Measurements from ENCODE around the gene JAKMIP2. TPM values are rescaled to one million over a fixed set of nuclear protein-coding genes. Genes with fewer than 3 reads are reported as not detected.

Gene JAKMIP2
- total RNA-seq, 1 experiment from 2014 or later: not detected

DNA sequence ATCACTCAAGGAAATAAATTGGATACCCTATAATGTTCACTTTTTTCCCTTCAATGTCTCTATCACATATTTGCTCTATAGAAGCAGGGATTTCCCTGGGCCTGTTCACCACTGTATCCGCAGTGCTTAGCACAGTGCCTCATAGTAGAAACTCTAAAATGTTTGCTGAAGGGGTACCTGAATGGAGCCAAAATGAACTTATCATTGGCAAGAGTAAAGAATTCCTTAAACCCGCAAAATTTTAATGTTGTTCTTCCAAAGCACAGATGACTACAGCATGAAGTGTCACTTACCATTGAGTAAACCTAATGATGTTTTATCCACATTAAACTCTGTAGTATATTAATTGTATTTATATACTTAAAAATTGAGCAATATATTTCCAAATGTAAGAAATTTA lies 96.1 kb downstream of the JAKMIP2 start:
- ChIA-PET RAD21 (ENCODE audit: low non-redundant PET in 1 of 2, low total read pairs in 2 of 2, uncharacterized antibody in 2 of 2, unreplicated experiment in 2 of 2) (no interaction called here), CTCF (no interaction called here), POLR2A (no interaction called here)
- Histone ChIP-seq H3K9me2 (ENCODE audit: insufficient read depth) (no peaks in the 10 kb centered on the region), H3K36me3 (ENCODE audit: control insufficient read depth in 1 of 2, insufficient read depth in 2 of 2, low read length in 2 of 2) (no peaks in the 10 kb centered on the region), H2AFZ (ENCODE audit: low read depth, low read length, poor library complexity, severe bottlenecking) (no peak overlapping the region), H3K9ac (ENCODE audit: low read length) (no peak overlapping the region), H3K9me3 (ENCODE audit: control insufficient read depth in 1 of 2, insufficient read depth in 1 of 2, low read depth in 1 of 2, low read length in 2 of 2) (no peaks in the 10 kb centered on the region), H3K4me3 (replicated peaks in 1 of 2; ENCODE audit: low read depth in 1 of 2, low read length in 2 of 2) (no peak overlapping the region), H3K79me2 (ENCODE audit: insufficient read depth, low read length) (no peaks in the 10 kb centered on the region), H3K27me3 (ENCODE audit: insufficient read depth, low read length) (peaks cover 11% of the 10 kb centered on the region; the same call in 1 of the 2 replicates), H3K4me2 (ENCODE audit: low read length) (no peak overlapping the region), H3K4me1 (ENCODE audit: control insufficient read depth in 1 of 2, insufficient read depth in 2 of 2, low read length in 2 of 2) (no peaks in the 10 kb centered on the region), H4K20me1 (ENCODE audit: insufficient read depth) (no peaks in the 10 kb centered on the region), H3K27ac (ENCODE audit: low read depth, low read length) (no peak overlapping the region)
- intact Hi-C loops (cut with micrococcal nuclease): no loop called here
- no TSS peak for BruUV-seq (replicated peaks)
- no peak for DNase-seq (ENCODE audit: low read depth, low spot score)
- no peak for ATAC-seq
- TF ChIP-seq SP1 (IDR thresholded peaks at IDR 0.05; ENCODE audit: low read depth) (no peak), POLR2A (IDR thresholded peaks at IDR 0.05; ENCODE audit: borderline replicate concordance, extremely low read depth, insufficient read depth, insufficient read length) (no peak), EGR1 (IDR thresholded peaks at IDR 0.05; ENCODE audit: low read depth) (no peak), CBX3 (IDR thresholded peaks at IDR 0.05; ENCODE audit: low read depth) (no peak), SIN3A (IDR thresholded peaks at IDR 0.05; ENCODE audit: low read depth) (no peak), EZH2phosphoT487 (IDR thresholded peaks at IDR 0.05; ENCODE audit: borderline replicate concordance) (no peak), ZNF274 (IDR thresholded peaks at IDR 0.05; ENCODE audit: low read depth, low read length) (no peak), ELF1 (IDR thresholded peaks at IDR 0.05; ENCODE audit: borderline replicate concordance, low read depth) (no peak), ATF3 (IDR thresholded peaks at IDR 0.05) (no peak), SRF (IDR thresholded peaks at IDR 0.05; ENCODE audit: low read depth) (no peak), FOSL1 (IDR thresholded peaks at IDR 0.05; ENCODE audit: low read depth) (no peak), YY1 (IDR thresholded peaks at IDR 0.05; ENCODE audit: extremely low read depth, insufficient replicate concordance, low read depth, low read length) (no peak), RAD21 (IDR thresholded peaks at IDR 0.05; ENCODE audit: low read depth) (no peak), JUND (IDR thresholded peaks at IDR 0.05) (no peak), POLR2AphosphoS5 (IDR thresholded peaks at IDR 0.05; ENCODE audit: low read depth, low read length) (no peak), CEBPB (IDR thresholded peaks at IDR 0.05; ENCODE audit: low read depth) (no peak)
- TF ChIP-seq, protein P1, sequence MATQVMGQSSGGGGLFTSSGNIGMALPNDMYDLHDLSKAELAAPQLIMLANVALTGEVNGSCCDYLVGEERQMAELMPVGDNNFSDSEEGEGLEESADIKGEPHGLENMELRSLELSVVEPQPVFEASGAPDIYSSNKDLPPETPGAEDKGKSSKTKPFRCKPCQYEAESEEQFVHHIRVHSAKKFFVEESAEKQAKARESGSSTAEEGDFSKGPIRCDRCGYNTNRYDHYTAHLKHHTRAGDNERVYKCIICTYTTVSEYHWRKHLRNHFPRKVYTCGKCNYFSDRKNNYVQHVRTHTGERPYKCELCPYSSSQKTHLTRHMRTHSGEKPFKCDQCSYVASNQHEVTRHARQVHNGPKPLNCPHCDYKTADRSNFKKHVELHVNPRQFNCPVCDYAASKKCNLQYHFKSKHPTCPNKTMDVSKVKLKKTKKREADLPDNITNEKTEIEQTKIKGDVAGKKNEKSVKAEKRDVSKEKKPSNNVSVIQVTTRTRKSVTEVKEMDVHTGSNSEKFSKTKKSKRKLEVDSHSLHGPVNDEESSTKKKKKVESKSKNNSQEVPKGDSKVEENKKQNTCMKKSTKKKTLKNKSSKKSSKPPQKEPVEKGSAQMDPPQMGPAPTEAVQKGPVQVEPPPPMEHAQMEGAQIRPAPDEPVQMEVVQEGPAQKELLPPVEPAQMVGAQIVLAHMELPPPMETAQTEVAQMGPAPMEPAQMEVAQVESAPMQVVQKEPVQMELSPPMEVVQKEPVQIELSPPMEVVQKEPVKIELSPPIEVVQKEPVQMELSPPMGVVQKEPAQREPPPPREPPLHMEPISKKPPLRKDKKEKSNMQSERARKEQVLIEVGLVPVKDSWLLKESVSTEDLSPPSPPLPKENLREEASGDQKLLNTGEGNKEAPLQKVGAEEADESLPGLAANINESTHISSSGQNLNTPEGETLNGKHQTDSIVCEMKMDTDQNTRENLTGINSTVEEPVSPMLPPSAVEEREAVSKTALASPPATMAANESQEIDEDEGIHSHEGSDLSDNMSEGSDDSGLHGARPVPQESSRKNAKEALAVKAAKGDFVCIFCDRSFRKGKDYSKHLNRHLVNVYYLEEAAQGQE (IDR thresholded peaks at IDR 0.05; ENCODE audit: low read depth): no peak
- TF ChIP-seq, protein P2, sequence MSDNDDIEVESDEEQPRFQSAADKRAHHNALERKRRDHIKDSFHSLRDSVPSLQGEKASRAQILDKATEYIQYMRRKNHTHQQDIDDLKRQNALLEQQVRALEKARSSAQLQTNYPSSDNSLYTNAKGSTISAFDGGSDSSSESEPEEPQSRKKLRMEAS (IDR thresholded peaks at IDR 0.05): no peak
- TF ChIP-seq, protein P3, sequence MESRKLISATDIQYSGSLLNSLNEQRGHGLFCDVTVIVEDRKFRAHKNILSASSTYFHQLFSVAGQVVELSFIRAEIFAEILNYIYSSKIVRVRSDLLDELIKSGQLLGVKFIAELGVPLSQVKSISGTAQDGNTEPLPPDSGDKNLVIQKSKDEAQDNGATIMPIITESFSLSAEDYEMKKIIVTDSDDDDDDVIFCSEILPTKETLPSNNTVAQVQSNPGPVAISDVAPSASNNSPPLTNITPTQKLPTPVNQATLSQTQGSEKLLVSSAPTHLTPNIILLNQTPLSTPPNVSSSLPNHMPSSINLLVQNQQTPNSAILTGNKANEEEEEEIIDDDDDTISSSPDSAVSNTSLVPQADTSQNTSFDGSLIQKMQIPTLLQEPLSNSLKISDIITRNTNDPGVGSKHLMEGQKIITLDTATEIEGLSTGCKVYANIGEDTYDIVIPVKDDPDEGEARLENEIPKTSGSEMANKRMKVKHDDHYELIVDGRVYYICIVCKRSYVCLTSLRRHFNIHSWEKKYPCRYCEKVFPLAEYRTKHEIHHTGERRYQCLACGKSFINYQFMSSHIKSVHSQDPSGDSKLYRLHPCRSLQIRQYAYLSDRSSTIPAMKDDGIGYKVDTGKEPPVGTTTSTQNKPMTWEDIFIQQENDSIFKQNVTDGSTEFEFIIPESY (IDR thresholded peaks at IDR 0.05; ENCODE audit: extremely low read depth, insufficient replicate concordance, low read length): no peak
- TF ChIP-seq, protein P4, sequence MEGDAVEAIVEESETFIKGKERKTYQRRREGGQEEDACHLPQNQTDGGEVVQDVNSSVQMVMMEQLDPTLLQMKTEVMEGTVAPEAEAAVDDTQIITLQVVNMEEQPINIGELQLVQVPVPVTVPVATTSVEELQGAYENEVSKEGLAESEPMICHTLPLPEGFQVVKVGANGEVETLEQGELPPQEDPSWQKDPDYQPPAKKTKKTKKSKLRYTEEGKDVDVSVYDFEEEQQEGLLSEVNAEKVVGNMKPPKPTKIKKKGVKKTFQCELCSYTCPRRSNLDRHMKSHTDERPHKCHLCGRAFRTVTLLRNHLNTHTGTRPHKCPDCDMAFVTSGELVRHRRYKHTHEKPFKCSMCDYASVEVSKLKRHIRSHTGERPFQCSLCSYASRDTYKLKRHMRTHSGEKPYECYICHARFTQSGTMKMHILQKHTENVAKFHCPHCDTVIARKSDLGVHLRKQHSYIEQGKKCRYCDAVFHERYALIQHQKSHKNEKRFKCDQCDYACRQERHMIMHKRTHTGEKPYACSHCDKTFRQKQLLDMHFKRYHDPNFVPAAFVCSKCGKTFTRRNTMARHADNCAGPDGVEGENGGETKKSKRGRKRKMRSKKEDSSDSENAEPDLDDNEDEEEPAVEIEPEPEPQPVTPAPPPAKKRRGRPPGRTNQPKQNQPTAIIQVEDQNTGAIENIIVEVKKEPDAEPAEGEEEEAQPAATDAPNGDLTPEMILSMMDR (IDR thresholded peaks at IDR 0.05 in 2 of 3, conservative IDR thresholded peaks at IDR 0.05 in 1 of 3; ENCODE audit: borderline replicate concordance in 1 of 3, insufficient read depth in 1 of 3, low read depth in 2 of 3, low read length in 2 of 3): no peak

Measured in HCT116 (cell line).